Measurements from ENCODE around the gene ANTXR1. TPM values are rescaled to one million over a fixed set of nuclear protein-coding genes. Genes with fewer than 3 reads are reported as not detected.

Gene ANTXR1
- total and polyA plus RNA-seq, 11 donors: 5.8 to 75.2 (median 23.3) TPM

GRCh38 chr2:69192176-69192945, 179.4 kb downstream of the ANTXR1 start:
- H3K4me1 ChIP-seq: peaks cover 0 to 26% (median 0%) of the 10 kb centered on the region in 12 donors
- no peak for TF ChIP-seq CTCF (IDR thresholded peaks at IDR 0.05)
- TF ChIP-seq POLR2A (IDR thresholded peaks at IDR 0.05): no peak

GRCh38 chr2:69195706-69196105, 182.7 kb downstream of the ANTXR1 start:
- intact Hi-C loops (cut with DNase I): no loop called here
- Histone ChIP-seq H3K4me1 (peaks cover 0 to 24% (median 5%) of the 10 kb centered on the region in 12 donors), H3K27me3 (no peaks in the 10 kb centered on the region), H3K27ac (peak overlapping the region in 1 of 12 donors; percentile 29), H3K4me3 (no peak overlapping the region), H3K36me3 (peaks cover 0 to 41% (median 0%) of the 10 kb centered on the region in 9 donors), H3K9me3 (no peaks in the 10 kb centered on the region)
- no peak for ATAC-seq
- no peak for TF ChIP-seq POLR2A (IDR thresholded peaks at IDR 0.05)
- no peak for TF ChIP-seq CTCF (IDR thresholded peaks at IDR 0.05)
- no peak for DNase-seq

More at GRCh38 chr2:69192176-69192945, 179.4 kb downstream of the ANTXR1 start:
- no peak for DNase-seq
- H3K9me3 ChIP-seq: no peaks in the 10 kb centered on the region
- H3K36me3 ChIP-seq: peaks cover 0 to 30% (median 0%) of the 10 kb centered on the region in 9 donors
- WGBS, 4 donors: 90 to 92% (median 91%) methylated on average over 11 of the region's 11 CpGs
- ATAC-seq: no peak
- no peak overlapping the region for H3K27ac ChIP-seq
- no peaks in the 10 kb centered on the region for H3K27me3 ChIP-seq
- intact Hi-C loops (cut with DNase I): no loop called here
- no peak overlapping the region for H3K4me3 ChIP-seq

GRCh38 chr2:69196327-69197117, 183.5 kb downstream of the ANTXR1 start:
- intact Hi-C loops (cut with DNase I): no loop called here
- DNase-seq (no peak), ATAC-seq (no peak)
- H3K4me1 ChIP-seq: peaks cover 0 to 22% (median 5%) of the 10 kb centered on the region in 12 donors
- H3K9me3 ChIP-seq: no peaks in the 10 kb centered on the region
- 84 to 90% (median 87%) methylated on average over 9 of the region's 9 CpGs for WGBS, 4 donors
- H3K27ac ChIP-seq: peak overlapping the region in 1 of 12 donors; percentile 29
- TF ChIP-seq CTCF (IDR thresholded peaks at IDR 0.05) (no peak), POLR2A (IDR thresholded peaks at IDR 0.05) (no peak)
- H3K36me3 ChIP-seq: peaks cover 0 to 41% (median 0%) of the 10 kb centered on the region in 9 donors
- H3K27me3 ChIP-seq: no peaks in the 10 kb centered on the region
- no peak overlapping the region for H3K4me3 ChIP-seq

- WGBS, 4 donors: 59 to 69% (median 62%) methylated on average over 6 of the region's 6 CpGs
- no peaks in the 10 kb centered on the region for H3K9me3 ChIP-seq
- intact Hi-C loops (cut with DNase I): no loop called here
- H3K4me3 ChIP-seq: no peak overlapping the region
- peaks cover 0 to 16% (median 0%) of the 10 kb centered on the region in 9 donors for H3K36me3 ChIP-seq
- H3K27ac ChIP-seq: no peak overlapping the region
- TF ChIP-seq CTCF (IDR thresholded peaks at IDR 0.05) (no peak), POLR2A (IDR thresholded peaks at IDR 0.05) (no peak)
- ATAC-seq (peak in 1 of 4 donors; percentile 32), DNase-seq (peak in 1 of 5 donors; percentile 39)
- H3K4me1 ChIP-seq: peaks cover 0 to 48% (median 5%) of the 10 kb centered on the region in 12 donors
- H3K27me3 ChIP-seq: no peaks in the 10 kb centered on the region
Observed at GRCh38 chr2:69200107-69200520, 187.1 kb downstream of the ANTXR1 start.
